IPS-18c (cell line): ENCODE data around the gene BRF1.

Experiments used
- H3K4me3 ChIP-seq: 2 replicates; pipeline ENCODE4 v1.7.0; 2013; ENCODE audit warnings: low read depth, mild to moderate bottlenecking, low read length, moderate library complexity; ENCODE audit not compliant: insufficient read depth
- H3K9me3 ChIP-seq: one replicate; pipeline ENCODE4 v1.6.1; 2013; ENCODE audit warnings: mild to moderate bottlenecking, low read length, moderate library complexity; ENCODE audit not compliant: control insufficient read depth, insufficient read depth

Gene BRF1

DNA sequence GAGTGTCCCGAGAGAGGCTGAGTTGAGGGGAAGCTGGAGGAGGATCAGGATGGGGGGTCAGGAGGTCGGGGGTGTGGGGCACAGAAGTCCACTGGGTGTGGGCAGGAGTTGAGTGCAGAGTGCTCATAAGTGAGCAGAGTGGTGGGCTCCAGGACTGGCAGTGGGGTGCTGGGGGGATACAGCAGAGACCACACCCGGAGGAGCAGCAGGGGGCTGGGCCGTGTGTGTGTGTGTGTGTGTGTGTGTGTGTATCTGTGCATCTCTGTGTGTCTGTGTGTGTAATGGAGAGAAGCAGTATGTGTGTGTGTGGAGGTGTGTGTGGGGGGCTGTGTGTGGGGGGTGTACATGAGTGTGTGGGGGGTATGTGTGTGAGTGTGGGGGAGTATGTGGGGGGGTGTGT is 114.8 kb downstream of the BRF1 start:
- Histone ChIP-seq H3K4me3 (no peak overlapping the region), H3K9me3 (no peaks in the 10 kb centered on the region)

- Histone ChIP-seq H3K4me3 (no peak overlapping the region), H3K9me3 (no peaks in the 10 kb centered on the region)
Observed at GRCh38 chr14:105185001-105185400, 115.8 kb downstream of the BRF1 start.

DNA sequence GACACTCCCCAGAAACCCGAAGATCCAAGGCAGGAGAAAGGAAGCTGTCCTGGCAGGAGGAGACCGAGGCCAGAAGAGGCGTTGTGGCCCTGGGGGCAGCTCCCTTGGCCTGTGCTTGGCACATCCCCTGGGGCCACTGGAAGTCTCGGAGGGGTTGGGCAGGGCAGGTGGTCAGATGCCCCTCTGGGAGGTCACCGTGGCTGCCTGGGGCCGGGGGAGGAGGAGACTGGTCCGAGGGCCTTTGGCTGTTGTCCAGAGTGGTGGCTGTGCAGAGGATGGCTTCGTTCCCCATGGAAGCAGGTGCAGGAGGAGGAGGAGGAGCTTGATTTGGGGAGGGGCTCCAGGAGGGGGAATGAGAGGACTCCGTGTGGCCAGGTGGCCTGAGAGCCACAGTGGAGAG is 116.3 kb downstream of the BRF1 start:
- Histone ChIP-seq H3K4me3 (no peak overlapping the region), H3K9me3 (no peaks in the 10 kb centered on the region)

DNA sequence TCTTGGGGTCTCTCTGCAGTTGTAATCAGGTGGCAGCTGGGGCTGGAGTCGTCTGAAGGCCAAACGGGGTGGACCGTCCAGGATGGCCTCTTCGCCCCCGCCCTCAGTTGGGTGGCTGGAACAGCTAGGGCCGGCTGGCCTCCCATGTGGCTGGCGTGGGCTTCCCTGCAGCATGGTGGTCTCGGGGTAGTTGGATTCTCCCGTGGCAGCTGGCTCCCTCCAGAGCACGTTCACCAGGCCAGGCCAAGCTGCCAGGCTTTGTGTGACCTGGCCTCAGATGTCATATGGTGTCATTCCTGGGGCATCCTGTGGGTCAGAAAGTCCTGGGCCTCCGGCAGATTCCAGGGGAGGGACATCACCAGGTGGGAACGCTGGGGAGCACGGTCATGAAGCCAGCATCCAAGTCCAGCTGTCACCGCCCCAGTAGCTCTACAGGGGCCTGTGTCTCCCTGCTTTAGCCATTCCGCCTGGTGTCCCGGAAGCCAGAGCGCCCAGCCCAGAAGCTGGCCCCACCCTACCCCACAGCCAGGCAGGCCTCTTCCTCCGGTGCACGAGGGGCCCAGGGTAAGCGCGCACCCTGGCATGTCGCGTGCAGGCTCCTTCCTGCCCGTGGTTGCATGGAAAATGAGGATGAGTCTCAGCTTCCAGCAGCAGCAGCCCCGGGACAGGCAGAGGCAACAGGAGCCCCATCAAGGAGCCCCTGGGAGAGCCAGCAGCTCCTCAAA is 118.3 kb downstream of the BRF1 start:
- no peak overlapping the region for H3K4me3 ChIP-seq

GRCh38 chr14:105181549-105182295 is 119.1 kb downstream of the BRF1 start:
- Histone ChIP-seq H3K9me3 (no peaks in the 10 kb centered on the region), H3K4me3 (no peak overlapping the region; the same call in 1 of the 2 replicates)

More for the DNA sequence above, 118.3 kb downstream of the BRF1 start:
- no peaks in the 10 kb centered on the region for H3K9me3 ChIP-seq

DNA sequence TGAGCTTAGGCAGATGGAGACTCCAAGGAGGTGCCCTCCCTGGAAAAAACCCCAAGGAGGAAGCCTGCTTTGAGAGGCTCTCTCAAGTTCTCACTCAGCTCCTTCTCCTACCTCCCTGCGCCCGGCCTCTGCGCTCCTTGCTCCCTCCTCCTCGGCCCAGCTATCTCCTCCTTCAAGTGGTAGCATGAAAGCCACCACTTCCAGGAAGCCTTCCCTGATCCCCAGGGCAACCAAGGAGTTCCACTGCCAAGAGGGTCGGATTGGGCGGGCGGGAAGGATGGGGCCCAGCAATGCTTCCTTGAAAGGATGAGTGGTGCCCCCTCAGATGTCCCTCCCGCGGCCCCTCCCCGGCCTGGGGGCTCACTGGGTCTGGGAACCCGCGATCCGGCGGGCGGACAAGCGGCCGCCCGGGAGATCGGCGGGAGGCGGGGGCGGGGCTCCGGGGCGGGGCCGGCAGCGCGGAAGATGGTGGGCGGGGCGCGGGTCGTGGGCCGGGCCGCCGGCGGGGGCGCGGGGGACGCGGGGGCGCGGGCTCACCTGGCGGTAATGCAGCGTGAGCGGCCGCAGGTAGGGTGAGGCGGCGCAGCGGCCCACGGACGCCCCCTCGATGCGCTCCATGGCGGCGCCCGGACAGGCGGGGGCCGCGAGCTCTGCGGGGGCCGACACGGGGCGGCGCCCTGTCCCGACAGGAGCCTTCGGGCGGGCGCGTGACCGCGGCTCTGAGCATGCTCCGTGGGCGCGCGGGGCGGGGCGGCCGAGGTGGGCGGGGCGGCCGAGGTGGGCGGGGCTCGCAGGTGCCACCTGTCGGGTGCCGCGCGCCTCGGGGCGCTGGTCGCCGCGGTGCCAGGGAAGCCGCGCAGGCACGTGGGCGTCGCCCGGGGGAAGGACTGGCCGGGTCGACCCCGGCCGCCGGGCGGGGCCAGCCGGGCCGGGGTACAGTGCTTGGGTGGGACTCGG is 119.9 kb downstream of the BRF1 start, which contains the start of gene NUDT14:
NUDT14 (minus strand) TSS at position 721 of the 957 bp plus-strand sequence; CDS start at position 618, 103 bp downstream.
- Histone ChIP-seq H3K9me3 (no peaks in the 10 kb centered on the region), H3K4me3 (peak within 1 kb of the TSS; percentile 52)

DNA sequence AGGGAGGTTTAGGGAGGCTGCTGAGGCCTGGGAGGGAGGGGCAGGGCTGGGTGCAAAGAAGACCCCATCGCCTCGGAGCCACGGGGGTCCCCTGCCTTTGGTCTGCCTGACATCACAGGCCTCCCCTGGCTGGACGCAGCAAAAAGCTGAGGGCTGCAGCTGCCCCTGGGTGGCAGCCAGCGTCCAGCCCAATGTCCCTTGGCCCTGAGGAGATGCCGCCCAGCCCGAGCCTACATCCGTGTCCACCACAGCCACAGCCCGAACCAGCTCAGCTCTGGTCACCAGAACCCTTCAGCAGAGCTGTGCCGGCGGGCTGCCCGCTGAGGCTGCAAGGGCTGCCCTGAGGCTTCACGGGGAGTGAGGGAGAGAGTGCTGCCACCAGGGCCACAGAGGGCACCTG is 121.6 kb downstream of the BRF1 start:
- no peaks in the 10 kb centered on the region for H3K9me3 ChIP-seq
- no peak overlapping the region for H3K4me3 ChIP-seq

GRCh38 chr14:105178868-105179140 is 122.0 kb downstream of the BRF1 start:
- Histone ChIP-seq H3K4me3 (no peak overlapping the region), H3K9me3 (no peaks in the 10 kb centered on the region)

DNA sequence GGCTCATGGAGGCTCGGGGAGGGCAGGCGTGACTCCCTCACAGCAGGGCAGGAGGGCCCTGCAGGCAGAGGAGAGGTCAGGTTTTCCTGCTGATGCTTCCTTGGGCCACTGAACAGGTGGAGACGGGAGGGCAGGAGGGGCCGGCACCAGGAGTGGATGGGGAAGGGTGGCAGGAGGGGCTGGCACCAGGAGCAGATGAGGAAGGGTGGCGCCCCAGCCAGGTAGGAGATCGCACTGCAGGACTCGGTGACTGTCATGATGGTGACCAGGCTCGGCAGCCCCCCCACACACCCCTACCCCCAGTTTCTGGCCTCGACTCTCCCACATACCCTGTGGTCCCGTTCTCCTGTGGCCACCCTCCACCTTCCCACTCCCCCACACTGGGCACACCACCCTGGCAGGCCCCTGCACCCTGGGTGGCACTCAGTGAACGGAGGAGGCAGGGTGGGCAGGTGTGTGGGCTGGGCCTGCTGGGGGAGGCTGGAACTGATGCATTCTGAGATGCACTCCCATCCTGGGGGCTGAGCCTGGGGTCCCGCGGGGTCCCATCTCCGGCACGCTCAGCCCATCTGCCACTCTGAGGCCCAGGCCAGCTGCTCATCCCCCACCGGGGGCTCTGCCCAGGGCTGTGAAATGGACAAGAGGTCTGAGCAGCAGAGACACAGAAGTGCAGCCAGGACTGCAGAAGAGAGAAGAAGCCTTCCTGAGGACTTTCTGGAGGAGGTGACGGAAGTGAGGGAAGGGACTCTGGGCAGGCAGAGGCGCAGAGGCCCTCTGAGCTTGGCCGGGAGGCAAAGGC is 122.5 kb downstream of the BRF1 start:
- Histone ChIP-seq H3K4me3 (no peak overlapping the region), H3K9me3 (no peaks in the 10 kb centered on the region)

DNA sequence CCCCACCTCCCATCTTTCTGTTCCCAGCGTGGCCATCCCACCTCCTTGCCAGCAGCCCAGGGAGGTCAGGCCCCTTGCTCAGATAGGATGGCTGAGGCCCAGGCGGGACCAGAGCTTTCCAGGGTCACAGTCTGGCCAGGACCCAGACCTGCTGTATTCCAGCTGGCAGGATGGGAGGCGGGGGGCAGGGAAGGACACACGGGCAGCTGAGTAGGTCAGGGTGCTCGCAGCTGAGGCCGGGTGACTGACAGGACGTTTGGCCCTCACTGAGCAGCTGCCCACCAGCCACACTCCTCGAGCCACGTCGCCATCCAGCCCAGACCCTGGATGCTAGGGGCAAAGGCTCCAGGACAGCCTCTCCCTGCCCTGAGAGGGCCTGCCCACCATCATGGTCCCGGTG is 123.7 kb downstream of the BRF1 start:
- H3K4me3 ChIP-seq: no peak overlapping the region
- no peaks in the 10 kb centered on the region for H3K9me3 ChIP-seq

DNA sequence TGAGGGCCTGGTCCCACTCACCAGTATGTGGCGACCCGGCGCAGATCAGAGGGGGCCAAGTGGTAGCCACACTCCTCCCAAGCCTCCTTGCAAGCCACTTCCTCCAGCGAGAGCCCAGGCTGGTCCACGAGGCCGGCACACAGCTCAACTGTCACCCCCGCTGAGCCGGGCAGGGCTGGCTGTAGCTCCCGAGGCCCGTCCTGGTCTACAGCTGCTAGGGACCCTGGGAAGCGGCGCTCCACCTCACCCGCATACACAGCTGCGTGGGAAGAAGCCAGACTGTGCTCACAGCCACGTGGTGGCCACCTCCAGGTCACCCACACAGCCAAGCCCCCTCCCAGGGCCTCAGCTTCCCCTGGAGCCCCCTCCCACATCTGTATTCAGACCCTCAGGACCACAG is 124.3 kb downstream of the BRF1 start:
- Histone ChIP-seq H3K9me3 (no peaks in the 10 kb centered on the region), H3K4me3 (no peak overlapping the region)

DNA sequence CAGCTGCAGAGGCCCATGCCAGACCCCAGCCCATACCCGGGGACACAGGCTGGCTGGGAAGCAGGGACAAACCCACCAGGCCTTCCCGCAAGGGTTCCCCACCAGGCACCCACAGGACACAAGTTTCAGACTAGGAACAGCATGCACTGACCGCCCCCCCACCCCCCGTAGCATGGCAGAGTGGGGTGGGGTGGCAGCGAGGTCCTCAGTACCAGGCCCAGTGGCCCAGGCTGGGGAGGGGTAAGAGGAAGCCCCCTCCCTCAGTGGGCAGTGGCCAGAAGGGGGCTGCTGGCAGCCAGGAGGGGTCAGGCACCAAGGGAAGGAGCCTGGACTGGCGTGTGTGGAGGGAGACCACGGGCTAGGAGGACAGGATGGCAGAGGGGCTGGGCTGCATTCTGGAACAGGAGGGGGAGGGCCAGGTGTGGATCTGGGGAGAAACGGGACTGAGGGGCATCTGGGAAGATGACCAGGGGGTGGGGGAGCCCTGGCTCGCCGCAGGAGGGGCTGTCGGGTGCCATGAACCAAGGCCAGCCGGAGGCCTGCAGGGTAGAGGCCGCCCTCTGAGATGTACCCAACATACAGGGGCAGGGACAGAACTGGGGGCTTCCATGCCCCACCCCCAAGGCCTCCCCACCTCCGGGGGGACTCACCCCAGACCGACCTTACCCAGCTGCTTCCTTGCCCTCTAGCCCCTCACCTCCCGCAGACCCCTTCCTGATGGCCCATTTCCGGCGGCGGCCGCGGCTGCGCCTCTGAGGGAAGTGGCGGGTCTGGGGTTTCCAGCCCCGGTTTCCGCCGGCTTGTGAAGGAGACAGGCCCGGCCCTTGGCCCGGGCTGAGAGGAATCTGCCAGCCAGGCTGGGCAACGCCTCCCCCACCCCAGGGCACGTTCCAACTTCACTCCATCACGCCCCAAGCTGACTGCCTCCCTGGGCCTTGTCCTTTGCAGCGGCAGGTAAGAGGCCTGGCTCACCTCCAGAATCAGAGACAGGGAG is 126.6 kb downstream of the BRF1 start:
- H3K4me3 ChIP-seq: no peak overlapping the region

GRCh38 chr14:105173145-105173544 is 127.7 kb downstream of the BRF1 start:
- Histone ChIP-seq H3K4me3 (no peak overlapping the region), H3K9me3 (no peaks in the 10 kb centered on the region)

More for the DNA sequence above, 126.6 kb downstream of the BRF1 start:
- H3K9me3 ChIP-seq: no peaks in the 10 kb centered on the region

DNA sequence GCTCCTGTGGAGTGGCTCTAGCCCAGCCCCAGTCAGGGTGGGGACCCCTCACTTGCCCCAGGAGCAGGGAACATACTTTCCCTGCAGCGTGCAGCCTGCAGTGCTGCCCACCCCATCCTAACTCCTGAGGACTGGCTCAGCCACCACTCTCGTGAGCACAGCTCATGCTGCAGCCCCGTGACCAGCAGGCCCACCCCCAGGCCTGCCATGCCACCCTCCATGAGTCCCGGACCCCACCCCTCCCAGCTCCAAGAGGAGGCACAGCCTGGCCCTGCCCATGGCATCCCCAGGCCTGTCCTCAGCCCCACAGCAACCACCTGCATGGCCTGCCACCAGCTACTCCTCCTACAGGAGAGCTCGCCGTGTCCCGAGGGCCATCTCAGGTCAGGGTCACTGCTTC is 128.3 kb downstream of the BRF1 start:
- H3K9me3 ChIP-seq: no peaks in the 10 kb centered on the region
- no peak overlapping the region for H3K4me3 ChIP-seq

- Histone ChIP-seq H3K9me3 (no peaks in the 10 kb centered on the region), H3K4me3 (no peak overlapping the region)
Observed at GRCh38 chr14:105171004-105171673, 129.7 kb downstream of the BRF1 start.
